NCI-H748 (cell line): ENCODE data around the gene HSPG2.
"Not testable (repeated sequence)": the region's sequence is repeated elsewhere in the genome, so short reads cannot be mapped to it uniquely, and the experiment has no call there.

Experiments
- DNase-seq: peaks from one replicate; lab custom pipeline; 2025; ENCODE audit not compliant: unreplicated experiment; lab: John Stamatoyannopoulos, UW

The HSPG2 gene

GRCh38 chr1:21935393-21935804 is 1.7 kb downstream of the HSPG2 start:
- DNase-seq, result no peak

- peak; percentile 5 for DNase-seq
Measured at GRCh38 chr1:21933397-21934248, 3.5 kb downstream of the HSPG2 start.

- no peak for DNase-seq
Measured at GRCh38 chr1:21932127-21932526, 5.0 kb downstream of the HSPG2 start.

- DNase-seq, result no peak
Measured at GRCh38 chr1:21931171-21932093, 5.7 kb downstream of the HSPG2 start.

- no peak for DNase-seq
Measured at GRCh38 chr1:21930629-21931170, 6.4 kb downstream of the HSPG2 start.

- no peak for DNase-seq
Measured at GRCh38 chr1:21930080-21930571, 7.0 kb downstream of the HSPG2 start.

- no peak for DNase-seq
Measured at GRCh38 chr1:21927533-21928237, 9.4 kb downstream of the HSPG2 start.

GRCh38 chr1:21926814-21927532 is 10.1 kb downstream of the HSPG2 start:
- DNase-seq, result no peak

- no peak for DNase-seq
Measured at GRCh38 chr1:21926065-21926464, 11.0 kb downstream of the HSPG2 start.

GRCh38 chr1:21925334-21925940 is 11.7 kb downstream of the HSPG2 start:
- no peak for DNase-seq

GRCh38 chr1:21924503-21925005 is 12.6 kb downstream of the HSPG2 start:
- no peak for DNase-seq

GRCh38 chr1:21922090-21923013 is 14.8 kb downstream of the HSPG2 start:
- DNase-seq, result no peak

GRCh38 chr1:21921100-21921875 is 15.8 kb downstream of the HSPG2 start:
- no peak for DNase-seq

GRCh38 chr1:21919520-21919919 is 17.6 kb downstream of the HSPG2 start:
- no peak for DNase-seq

- not testable (repeated sequence) for DNase-seq
Measured at GRCh38 chr1:21917239-21917631, 19.9 kb downstream of the HSPG2 start.

- no peak for DNase-seq
Measured at GRCh38 chr1:21916447-21917238, 20.5 kb downstream of the HSPG2 start.
